ENCODE results near the gene PRRT1. TPM values are rescaled to one million over a fixed set of nuclear protein-coding genes. Genes with fewer than 3 reads are reported as not detected.

PRRT1 gene
- total RNA-seq, 4 donors from 2014 or later: 3.1 to 4.1 (median 3.8) TPM; not detected in 1

GRCh38 chr6:32114796-32115195 is 36.9 kb downstream of the PRRT1 start:
- Histone ChIP-seq H3K4me1 (peaks cover 0 to 34% (median 6%) of the 10 kb centered on the region in 4 donors), H3K27me3 (no peaks in the 10 kb centered on the region), H3K36me3 (peaks cover 0 to 46% (median 0%) of the 10 kb centered on the region in 3 donors), H3K4me3 (no peak overlapping the region), H3K27ac (peak overlapping the region; percentile 22 to 83 (median 34)), H3K9me3 (no peaks in the 10 kb centered on the region)
- DNase-seq: no peak
- TF ChIP-seq POLR2A (IDR thresholded peaks at IDR 0.05): no peak
- TF ChIP-seq, protein P1, sequence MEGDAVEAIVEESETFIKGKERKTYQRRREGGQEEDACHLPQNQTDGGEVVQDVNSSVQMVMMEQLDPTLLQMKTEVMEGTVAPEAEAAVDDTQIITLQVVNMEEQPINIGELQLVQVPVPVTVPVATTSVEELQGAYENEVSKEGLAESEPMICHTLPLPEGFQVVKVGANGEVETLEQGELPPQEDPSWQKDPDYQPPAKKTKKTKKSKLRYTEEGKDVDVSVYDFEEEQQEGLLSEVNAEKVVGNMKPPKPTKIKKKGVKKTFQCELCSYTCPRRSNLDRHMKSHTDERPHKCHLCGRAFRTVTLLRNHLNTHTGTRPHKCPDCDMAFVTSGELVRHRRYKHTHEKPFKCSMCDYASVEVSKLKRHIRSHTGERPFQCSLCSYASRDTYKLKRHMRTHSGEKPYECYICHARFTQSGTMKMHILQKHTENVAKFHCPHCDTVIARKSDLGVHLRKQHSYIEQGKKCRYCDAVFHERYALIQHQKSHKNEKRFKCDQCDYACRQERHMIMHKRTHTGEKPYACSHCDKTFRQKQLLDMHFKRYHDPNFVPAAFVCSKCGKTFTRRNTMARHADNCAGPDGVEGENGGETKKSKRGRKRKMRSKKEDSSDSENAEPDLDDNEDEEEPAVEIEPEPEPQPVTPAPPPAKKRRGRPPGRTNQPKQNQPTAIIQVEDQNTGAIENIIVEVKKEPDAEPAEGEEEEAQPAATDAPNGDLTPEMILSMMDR (IDR thresholded peaks at IDR 0.05): no peak

- peaks cover 0 to 26% (median 3%) of the 10 kb centered on the region in 4 donors for H3K4me1 ChIP-seq
Measured at GRCh38 chr6:32113386-32114352, 38.1 kb downstream of the PRRT1 start.

DNA sequence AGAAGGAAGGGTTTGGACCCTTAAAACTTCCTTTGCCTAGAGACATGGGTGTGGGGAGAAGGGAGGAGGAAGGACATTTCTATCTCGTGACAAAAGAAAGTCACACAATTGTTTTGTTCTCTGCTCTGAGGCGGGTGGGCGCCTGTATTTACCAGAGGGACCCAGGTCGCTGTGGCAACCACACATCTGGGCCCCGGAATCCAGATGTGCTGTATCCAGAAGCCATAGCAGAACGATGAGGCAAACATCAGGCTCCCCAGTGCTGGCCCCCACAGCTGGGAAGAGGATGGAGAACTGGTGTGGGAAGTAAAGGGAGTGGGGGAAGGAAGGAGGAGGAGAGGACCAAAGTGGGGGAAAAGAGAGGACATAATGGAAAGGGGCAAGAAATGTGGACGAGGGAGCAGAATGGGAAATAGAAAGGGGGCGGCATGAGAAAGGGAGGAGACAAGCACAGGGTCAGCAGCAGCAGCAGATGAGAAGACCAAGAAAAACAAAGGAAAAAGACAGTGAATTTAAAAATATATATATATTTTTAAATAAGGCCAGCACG is 39.2 kb downstream of the PRRT1 start:
- Histone ChIP-seq H3K36me3 (peaks cover 0 to 29% (median 0%) of the 10 kb centered on the region in 3 donors), H3K4me1 (peaks cover 0 to 34% (median 2%) of the 10 kb centered on the region in 4 donors), H3K4me3 (no peak overlapping the region), H3K27me3 (no peaks in the 10 kb centered on the region), H3K27ac (peak overlapping the region; percentile 38 to 83 (median 71)), H3K9me3 (no peaks in the 10 kb centered on the region)
- peak in 1 of 3 donors; percentile 63 for DNase-seq
- TF ChIP-seq POLR2A (IDR thresholded peaks at IDR 0.05): no peak

More at GRCh38 chr6:32113386-32114352, 38.1 kb downstream of the PRRT1 start:
- Histone ChIP-seq H3K27me3 (no peaks in the 10 kb centered on the region), H3K27ac (peak overlapping the region; percentile 42 to 83 (median 65)), H3K9me3 (no peaks in the 10 kb centered on the region), H3K36me3 (peaks cover 0 to 41% (median 0%) of the 10 kb centered on the region in 3 donors), H3K4me3 (no peak overlapping the region)
- DNase-seq: peak in 2 of 3 donors; percentile 33 to 77
- TF ChIP-seq, protein P1 (IDR thresholded peaks at IDR 0.05): peak in 5 of 6 experiments; percentile 3 to 31 (median 20)
- no peak for TF ChIP-seq POLR2A (IDR thresholded peaks at IDR 0.05)

GRCh38 chr6:32111424-32112066 is 40.2 kb downstream of the PRRT1 start:
- peaks cover 0 to 39% (median 2%) of the 10 kb centered on the region in 4 donors for H3K4me1 ChIP-seq
- H3K27me3 ChIP-seq: no peaks in the 10 kb centered on the region
- DNase-seq: no peak
- H3K27ac ChIP-seq: peak overlapping the region; percentile 38 to 83 (median 66)
- peaks cover 0 to 19% (median 0%) of the 10 kb centered on the region in 3 donors for H3K36me3 ChIP-seq
- no peak overlapping the region for H3K4me3 ChIP-seq
- TF ChIP-seq, protein P1 (IDR thresholded peaks at IDR 0.05): no peak
- H3K9me3 ChIP-seq: no peaks in the 10 kb centered on the region

- H3K27ac ChIP-seq: peak overlapping the region; percentile 38 to 83 (median 66)
- no peaks in the 10 kb centered on the region for H3K27me3 ChIP-seq
- H3K36me3 ChIP-seq: peaks cover 0 to 10% (median 0%) of the 10 kb centered on the region in 3 donors
- no peak for DNase-seq
- H3K9me3 ChIP-seq: no peaks in the 10 kb centered on the region
- no peak overlapping the region for H3K4me3 ChIP-seq
- peaks cover 0 to 39% (median 2%) of the 10 kb centered on the region in 4 donors for H3K4me1 ChIP-seq
- TF ChIP-seq, protein P1 (IDR thresholded peaks at IDR 0.05): no peak
- no peak for TF ChIP-seq POLR2A (IDR thresholded peaks at IDR 0.05)
Measured at GRCh38 chr6:32110632-32111031, 41.1 kb downstream of the PRRT1 start.
